Hematopoietic multipotent progenitor cell treated with erythropoietin and hydrocortisone succinate and interleukin-3 and kit ligand, for 17 days (in vitro differentiated cells): ENCODE data around the gene IRAK4.
"Not testable (repeated sequence)": the region's sequence is repeated elsewhere in the genome, so short reads cannot be mapped to it uniquely, and the experiment has no call there.

Experiments used
- DNase-seq: peaks from one replicate; pipeline ENCODE4 v3.0.0-alpha.2; 2015; ENCODE audit warnings: low spot score

The IRAK4 gene

DNA sequence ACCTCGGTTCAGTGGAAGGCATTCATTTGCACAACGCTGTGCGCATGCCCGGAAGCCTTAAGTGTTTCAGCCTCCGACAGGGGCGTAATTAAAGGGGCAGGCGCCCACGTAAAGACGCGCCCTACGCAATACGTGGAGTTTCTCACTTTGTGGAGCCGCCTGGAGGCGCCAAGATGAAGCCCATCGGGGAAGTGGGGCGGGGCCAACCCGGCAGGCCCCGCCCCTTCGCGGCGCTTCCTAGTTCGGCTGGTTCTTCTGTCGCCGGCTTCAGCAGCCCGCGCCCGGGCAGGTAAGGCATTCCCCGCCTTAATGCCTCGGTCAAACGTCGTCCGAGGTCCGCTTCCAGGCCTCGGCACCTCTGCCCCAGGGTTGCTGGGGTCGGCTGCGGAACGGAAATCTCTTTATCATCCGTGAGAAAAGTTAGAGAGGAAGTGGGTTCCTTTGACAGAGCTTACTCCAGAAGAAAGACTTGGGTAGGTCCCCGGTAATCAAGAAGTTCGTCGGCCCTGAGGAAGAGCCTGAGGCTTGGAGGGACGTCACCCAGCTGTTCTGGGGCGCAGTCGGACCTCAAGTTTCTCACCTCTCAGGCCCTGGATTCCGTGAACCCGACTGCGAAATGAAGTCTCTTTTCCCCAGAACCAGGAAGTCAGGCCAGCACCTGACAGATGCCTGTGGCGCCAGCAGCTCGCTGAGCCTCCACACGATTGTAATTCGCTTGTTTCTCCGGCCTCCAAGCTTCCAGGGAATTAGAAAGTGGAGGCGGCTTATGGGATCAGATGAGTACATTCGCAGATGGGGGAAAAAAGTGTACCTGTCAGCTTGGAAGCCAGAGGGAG is at the start of gene IRAK4, which contains the start of gene PUS7L:
Gene IRAK4 (plus strand): TSS at position 224 of the 836 bp plus-strand sequence. CDS start 9,161 bp downstream, outside the sequence.
Gene PUS7L (minus strand): TSS at position 63 of the 836 bp plus-strand sequence. CDS start 3,545 bp downstream, outside the sequence.
- DNase-seq: peak; percentile 97

DNA sequence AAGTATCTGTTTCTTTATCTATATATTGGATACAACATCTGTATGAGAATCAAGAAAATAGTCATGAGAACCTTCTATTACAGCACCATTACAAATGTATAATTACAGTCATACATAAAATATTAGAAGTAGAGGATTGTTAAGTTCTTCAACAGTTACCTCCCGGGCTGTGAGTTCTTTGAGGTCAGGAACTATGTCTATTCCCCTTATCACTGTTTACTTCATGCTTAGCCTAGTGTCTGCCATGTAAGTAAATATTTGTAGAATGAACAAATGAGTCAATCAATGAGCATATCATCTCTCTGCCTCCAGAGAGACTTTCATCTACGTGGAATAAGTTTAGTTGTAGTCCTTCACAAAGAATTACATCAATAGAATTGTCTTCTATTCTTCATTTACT is 47.4 kb upstream of the IRAK4 start:
- DNase-seq: no peak

DNA sequence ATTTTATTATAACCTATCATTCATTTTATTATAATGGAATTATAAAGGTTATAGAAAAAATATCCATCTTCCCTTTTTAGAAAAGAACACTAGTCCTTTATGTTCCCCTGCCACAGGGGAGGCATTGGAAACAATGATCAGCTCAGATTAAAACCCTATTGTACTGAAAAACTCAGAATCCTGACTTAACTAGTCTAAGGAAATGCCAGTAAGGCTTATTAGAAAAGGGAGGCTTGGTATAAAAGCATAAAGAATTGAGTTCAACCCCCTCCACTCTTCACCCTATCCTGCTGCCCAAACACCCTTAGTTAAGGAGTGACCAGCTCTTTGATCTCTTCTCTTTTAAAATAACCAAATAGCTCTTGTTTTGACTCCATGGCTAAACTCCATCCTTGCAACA is 36.1 kb upstream of the IRAK4 start:
- DNase-seq: no peak

DNA sequence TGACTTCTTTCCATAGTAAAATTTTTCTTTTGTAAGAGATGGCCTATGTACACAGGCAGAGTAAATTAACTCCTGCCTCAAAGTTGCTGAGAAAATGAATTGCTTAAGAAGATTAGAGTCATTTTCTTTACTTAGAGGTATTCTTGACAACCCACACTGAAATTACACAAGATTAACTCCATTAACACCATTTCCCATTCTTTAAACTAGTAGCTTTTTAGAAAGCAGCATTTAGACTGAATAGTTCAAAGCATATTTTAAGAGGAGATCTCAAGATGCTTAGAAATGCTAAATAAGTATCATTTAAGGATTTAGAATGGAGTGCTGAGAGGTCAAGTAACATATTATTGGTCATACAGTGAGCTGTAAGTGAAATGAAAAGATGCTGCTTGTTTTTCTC is 35.6 kb upstream of the IRAK4 start:
- no peak for DNase-seq

DNA sequence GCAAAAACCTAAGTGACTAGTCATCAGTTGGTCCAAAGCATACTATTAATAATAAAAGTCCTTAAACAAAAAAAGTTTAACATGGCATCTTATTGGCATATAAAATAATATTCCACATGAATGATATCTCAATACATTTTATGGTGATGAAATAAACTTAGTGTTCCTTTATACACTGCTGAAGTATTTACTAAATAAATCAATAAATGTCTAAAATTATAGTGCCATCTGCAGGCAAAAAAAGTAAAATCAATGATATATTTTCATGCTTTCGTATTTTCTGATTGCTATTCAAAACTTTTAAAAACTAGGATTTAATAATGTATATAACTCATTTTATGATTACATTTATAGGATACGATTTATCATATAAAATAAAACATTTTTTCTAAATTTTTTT is 30.6 kb upstream of the IRAK4 start:
- no peak for DNase-seq

DNA sequence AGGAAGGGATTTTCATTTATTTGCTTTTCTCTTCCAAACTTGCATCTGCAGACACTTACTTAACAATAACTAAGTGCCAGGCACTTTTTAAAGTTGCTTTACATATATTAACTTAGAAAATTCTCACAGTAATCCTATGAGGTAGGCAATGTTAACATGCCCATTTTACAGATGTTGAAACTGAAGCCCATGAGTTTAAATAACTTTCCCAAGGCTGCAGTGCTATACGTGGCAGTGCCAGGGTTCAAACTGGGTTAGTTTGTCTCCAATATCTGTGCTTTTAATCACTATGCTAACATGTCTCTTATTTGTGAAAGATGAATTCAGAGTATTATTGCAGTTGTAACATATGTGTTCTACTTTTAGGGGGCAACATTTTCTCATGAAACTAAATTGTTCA is 30.1 kb upstream of the IRAK4 start:
- DNase-seq: no peak

DNA sequence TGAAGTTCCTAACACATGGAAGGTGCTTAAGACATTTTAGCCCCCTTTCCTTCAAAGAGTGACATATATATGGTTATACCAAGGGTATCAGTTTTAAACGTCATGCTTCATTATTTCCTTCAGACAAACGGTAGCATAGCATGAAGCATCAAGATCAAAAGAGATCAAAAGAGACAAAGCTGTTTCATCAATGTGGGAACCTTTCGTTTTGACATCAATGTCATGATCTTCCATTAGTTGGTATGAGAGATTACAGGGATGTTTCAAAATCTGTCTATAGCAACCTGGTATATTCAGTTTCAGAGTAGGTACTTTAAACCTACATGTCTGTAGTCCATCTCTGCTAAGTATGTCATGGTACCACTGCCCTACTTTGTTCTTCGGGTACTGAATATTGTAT is 28.5 kb upstream of the IRAK4 start:
- DNase-seq: no peak

DNA sequence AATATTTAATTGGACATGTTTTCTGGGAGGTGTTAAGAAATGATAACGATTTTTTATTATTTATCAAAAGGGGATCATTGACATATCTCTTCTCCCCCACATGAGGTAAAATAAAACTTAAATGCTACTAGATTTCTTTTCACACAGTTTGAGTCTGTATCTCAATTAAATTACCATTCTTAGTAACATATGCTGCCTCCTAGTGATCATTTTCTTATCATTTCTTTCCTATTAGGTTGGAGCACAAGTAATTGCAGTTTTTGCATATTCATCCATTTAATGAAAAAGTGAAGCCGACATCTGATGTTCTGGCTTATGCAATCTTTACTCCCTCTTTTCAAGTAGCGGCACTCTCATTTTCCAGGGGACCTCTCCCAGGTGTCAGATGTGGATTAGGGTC is 25.1 kb upstream of the IRAK4 start:
- DNase-seq: no peak

DNA sequence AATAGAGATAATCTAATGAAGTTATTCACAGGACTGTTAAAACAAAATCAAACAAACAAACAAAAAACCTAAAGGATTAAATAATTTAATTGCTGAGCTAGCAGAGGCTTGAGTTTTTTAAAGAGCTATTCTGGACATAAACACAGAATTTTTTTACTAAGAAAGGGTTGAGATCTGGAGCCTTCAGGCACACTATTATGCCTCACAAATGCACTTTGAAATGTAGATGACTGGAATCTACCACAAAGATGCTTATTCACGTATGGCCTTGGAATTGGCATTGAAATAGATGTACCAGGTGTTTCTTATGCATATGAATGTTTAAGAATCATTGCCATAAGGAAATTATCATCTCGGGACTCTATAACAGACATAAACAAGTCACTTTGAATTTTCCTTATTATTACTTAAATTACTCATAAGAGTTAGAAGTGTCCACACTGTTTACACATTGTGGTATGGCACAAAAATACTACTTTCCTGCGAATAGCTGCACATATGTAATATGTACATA is 21.8 kb upstream of the IRAK4 start:
- DNase-seq: no peak

DNA sequence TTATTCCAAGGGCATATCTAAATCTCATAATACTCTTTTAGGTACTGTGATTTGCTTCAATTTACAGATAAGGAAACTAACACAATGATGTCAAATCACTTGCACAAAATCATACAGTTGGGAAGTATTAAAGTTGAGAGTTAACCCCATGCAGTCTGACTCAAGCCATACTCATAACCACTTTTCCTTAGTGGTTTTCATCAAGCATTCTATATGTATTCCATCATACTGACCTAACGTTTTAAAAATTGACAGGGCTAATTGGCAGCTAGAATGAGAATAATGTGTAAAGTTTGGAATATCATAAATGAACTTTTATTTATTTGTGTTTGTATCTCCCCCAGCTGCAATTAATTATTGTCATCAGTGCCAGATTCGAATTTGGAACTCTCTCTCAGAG is 21.1 kb upstream of the IRAK4 start:
- DNase-seq: no peak

DNA sequence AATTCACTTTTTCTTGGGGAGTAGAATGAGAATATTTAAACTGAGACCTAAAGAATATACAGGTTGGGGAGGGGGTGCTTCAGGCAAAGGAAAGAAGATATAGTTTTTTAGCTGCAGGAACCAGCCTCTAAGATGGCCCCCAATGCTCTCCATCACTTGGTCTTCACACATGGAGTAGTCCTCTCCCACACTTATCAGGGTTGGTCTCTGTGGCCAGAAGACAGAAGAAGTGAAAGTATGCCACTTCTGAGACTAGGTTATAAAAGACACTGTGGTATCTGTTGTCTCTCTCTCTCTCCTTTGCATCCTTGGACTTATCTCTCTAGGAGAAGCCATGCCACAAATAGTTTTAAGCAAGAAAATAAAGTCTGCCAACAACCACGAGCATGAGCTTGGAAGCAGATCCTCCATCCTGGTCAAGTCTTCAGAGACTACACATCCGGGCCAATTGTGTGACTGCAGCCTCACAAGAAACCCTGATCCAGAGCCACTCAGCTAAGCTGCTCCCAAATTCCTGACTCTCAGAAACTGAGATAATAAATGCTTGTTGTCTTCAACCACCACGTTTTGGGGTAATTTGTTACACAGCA is 18.1 kb upstream of the IRAK4 start:
- no peak for DNase-seq

DNA sequence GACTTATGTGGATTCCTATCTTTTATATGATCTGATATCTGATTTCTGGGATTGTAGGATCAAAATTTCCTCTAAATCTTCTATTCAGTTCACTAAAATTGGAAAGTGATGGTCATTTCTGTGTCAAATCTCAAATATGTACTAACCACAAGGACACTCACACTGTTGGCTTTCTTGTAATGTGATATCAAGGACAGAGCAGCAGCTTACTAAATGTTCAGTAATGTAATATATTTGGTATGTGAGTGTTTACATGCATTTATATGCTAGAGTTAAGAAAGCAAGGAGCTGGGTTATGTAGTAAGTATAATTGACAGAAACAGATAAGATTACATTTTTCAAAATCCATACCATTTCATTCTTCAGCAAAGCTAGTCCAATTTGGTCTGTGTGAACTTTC is 16.6 kb upstream of the IRAK4 start:
- no peak for DNase-seq

DNA sequence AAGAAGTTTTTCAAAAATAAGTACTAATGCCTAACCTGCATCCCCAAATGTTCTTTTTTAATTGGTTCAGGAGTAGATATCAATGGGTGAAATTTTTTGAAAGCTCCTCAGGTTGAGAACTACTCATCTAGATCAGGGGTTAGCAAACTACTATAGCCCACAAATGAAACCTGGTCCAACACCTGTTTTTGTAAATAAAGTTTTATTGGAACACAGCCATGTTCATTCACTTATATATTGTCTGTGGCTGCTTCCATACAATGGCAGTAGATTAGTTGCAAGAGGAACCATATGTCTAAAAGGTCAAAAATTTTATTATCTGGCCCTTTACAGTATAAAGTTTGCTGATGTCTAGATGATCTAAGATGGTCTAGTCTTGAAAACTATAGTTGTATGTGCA is 13.9 kb upstream of the IRAK4 start:
- no peak for DNase-seq

DNA sequence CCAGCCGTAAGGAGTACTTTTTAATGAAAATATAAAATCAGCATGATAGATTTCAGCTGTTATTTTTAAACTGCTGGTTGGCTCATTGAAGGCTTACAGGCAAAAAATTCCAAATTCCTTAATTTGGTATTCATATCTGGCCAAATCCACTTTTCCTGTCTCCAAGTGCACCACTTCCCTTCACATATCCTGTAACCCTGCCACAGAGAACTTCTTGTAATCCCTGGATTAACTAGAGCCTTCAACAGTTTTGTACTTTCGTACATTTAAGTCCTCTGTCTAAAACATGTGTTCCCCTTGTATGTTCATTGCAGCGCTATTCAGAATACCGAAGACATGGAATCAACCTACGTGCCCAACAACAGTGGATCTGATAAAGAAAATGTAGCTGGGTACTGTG is 9.7 kb upstream of the IRAK4 start:
- DNase-seq: no peak

DNA sequence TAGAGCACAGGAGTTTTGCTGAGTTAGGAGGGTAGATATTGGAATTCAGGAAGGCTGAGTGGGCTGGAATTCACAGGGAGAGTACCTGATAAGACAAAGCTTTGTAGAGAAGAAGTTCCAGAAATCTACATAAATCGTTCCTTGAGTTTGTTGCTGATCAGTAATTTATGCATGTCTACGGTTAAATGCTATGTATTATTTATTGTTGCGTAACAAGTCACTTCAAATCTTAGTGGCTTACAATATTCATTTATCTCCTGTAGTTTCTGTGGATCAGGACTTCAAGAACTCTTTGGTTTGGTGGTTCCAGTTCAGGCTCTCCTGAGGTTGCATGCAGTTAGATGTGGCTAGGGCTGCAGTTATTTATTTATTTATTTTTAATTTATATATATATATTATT is 7.9 kb upstream of the IRAK4 start:
- DNase-seq: no peak

DNA sequence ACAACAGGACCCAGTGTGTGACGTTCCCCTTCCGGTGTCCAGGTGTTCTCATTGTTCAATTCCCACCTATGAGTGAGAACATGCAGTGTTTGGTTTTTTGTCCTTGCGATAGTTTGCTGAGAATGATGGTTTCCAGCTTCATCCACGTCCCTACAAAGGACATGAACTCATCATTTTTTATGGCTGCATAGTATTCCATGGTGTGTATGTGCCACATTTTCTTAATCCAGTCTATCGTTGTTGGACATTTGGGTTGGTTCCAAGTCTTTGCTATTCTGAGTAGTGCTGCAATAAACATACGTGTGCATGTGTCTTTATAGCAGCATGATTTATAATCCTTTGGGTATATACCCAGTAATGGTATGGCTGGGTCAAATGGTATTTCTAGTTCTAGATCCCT is 7.4 kb upstream of the IRAK4 start:
- DNase-seq: not testable (repeated sequence)

DNA sequence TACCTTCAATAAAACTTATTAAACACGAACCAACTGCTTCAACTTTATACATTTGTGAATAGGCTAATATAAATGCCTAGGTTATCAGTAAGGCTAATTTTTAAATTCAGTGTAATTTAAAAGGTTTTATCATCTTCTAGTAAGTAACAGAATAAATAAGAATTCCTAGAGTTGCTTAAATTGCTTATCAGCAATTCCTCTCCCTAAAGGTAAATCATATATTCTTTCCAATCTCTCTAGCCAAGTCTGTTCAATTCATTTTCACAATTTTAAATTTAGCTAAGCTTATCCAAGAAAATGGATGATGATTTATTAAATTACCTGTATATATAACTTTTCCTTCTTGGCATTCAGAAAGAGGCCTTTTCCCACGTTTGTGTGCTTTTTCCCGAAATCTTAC is 4.7 kb upstream of the IRAK4 start:
- no peak for DNase-seq

DNA sequence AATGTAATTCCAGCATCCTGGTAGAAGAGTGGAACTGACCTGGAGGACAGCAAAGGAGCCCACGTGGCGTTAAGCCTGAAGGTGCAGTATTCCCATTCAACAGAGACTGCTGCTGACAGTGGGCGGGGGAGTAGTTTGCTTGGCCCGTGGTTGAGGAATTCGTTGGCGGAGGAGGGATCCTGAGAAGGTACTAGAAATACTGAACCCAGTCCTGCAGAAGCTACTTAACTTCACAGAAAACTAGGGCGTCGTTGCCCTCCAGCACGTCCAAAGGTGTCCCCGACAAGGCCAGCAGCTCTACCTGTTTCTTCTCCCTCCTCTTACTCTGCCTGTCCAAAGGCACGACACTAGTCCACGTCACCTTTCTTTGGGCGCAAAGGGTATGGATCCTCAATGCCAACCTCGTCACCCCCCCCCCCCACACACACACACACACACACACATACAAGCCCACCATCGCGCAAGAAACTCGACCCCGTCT is 464 bp upstream of the IRAK4 start:
- DNase-seq: no peak

DNA sequence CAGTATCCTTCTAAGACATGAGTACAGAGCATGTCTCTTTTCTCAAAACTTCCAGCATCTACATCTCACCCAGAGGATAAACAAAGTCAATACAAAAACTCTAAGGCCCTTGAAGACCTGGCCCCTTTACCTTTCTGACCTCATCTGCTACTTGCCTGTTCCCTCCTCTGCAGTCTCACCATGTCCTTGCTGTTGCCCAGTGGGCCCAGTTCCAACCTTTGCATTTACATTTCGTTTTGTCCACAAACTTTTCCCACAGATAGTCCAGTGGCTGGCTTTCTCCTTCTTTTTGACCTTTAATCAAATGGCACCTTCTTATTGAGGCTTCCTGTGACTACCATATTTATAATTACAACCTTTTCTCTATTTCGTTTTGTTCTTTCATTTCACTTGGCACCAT is 1.6 kb downstream of the IRAK4 start:
- DNase-seq: no peak

DNA sequence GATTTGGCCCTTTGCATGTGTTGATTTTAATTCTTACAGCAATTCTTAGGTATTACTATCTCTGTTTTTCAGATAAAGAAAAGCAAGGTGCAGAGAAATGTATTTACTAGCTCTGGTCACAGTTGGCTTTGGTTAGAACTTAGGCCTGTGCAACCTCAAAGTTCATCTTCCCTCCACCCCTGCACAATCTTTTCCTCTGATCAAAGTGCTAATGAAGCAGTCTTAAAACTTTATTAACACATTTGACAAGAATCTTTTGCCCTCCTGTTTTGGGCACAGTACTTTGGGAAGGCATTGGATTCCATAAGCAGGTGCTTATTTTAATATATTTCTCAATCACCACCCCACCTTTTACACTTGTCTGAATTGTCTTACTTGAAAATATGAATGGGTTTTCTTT is 2.7 kb downstream of the IRAK4 start:
- DNase-seq: no peak

DNA sequence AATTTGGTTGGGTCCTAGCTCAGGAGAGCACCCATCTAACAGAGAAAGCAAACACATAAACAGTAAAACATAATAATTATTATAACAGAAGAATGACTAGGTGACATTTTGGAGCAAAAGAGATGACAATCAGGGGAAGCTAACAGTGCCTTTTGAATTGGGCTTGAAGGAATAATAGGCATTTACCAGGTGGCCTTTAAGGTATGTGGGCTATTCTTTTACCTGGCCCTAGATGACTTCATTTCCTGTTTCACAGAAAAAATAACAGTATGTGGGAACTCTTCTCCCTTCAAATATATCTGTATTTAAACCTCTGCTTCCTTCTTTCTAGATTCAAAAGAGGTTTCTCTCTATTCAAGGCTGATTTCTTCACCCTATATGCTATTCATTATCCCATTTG is 3.8 kb downstream of the IRAK4 start:
- DNase-seq: no peak

DNA sequence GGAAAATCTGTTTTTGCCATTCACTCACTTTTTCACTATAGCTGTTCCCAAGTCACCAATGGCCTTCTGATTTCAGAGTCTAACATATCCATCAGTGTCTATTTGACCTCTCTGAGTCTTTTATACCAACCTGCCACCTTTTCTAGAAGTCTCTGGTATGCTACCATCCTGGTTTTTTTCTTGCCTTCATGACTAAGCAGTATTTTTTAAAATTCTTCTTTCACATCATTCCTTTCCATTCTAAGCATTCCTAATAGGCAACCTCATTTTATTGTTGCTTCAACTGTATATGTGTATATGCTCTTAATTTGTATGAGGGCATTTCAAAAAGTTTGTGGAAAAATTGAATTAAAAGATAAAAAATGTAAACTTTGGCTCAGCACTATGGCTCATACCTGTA is 5.0 kb downstream of the IRAK4 start:
- no peak for DNase-seq

DNA sequence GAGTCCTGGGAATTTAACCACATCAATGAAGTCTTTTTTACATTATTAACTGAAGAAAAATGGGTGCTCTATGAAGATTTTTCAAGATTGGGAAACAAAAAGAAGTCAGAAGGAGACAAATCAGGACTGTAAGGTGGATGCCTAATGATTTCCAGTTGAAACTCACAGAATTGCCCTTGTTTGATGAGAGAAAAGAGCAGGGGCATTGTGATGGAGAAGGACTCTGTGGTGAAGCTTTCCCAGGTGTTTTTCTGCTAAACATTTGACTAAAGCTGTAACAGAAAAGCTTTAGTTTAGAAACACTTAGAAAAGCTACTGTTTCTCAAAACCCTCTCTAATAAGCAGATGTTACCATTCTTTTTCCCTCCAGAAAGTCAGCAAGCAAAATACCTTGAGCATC is 5.8 kb downstream of the IRAK4 start:
- DNase-seq: no peak
